ENCODE results near the gene NHS. TPM values are rescaled to one million over a fixed set of nuclear protein-coding genes. Genes with fewer than 3 reads are reported as not detected.

NHS gene
- 11.4 TPM for total RNA-seq
- long read RNA-seq, partial matches to known transcripts = 0 of 15 reads
- long read RNA-seq, other reads (novel, unspliced or antisense) = 15 of 15 reads

GRCh38 chrX:17374619-17375366, at the start of gene NHS:
Gene NHS (plus strand): TSS chrX:17375200. CDS start chrX:17375758, 558 bp downstream.
- DNase-seq (ENCODE audit: low spot score) = no peak

GRCh38 chrX:17328837-17329236, 46.2 kb upstream of the NHS start:
- no peak for DNase-seq (ENCODE audit: low spot score)

DNA sequence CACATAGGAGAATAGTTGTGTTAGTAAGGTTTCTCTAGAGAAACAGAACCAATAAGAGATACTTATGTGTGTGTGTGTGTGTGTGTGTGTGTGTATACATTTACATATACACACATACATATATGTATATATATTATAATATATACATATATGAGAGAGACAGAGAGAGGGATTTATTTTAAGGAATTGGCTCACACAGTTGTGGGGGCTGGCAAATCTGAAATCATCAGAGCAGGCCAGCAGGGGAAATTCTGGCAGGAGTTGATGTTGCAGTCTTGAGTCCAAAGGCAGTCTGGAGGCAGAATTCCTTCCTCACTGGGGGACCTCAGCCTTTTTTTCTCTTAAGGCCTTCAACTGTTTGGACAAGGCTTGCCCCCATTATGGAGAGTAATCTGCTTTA, 38.6 kb upstream of the NHS start:
- no peak for DNase-seq (ENCODE audit: low spot score)

GRCh38 chrX:17355976-17356375, 19.0 kb upstream of the NHS start:
- DNase-seq (ENCODE audit: low spot score) = no peak

GRCh38 chrX:17359500-17359899, 15.5 kb upstream of the NHS start:
- no peak for DNase-seq (ENCODE audit: low spot score)

DNA sequence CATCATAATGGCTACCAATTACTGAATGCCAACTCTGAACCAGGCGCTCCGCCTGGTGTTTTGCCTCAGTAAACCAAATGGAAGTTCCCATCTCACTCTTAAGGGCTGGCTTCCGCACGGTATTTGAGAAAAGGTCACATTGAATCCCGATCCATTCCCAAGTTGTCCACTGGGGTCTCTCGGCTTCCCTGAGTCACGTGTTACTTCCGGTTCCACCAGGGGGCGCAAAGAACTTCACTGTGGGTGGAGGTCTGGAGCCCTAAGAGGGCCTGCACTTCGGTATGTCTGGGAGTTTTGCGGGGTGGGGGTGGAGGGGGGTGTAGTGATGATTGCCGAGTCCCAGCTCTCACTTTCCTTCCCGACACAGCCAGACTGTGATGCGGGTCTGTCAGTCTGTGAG, 13.4 kb upstream of the NHS start:
- DNase-seq (ENCODE audit: low spot score) = no peak

GRCh38 chrX:17368002-17368401, 7.0 kb upstream of the NHS start:
- DNase-seq (ENCODE audit: low spot score) = no peak

DNA sequence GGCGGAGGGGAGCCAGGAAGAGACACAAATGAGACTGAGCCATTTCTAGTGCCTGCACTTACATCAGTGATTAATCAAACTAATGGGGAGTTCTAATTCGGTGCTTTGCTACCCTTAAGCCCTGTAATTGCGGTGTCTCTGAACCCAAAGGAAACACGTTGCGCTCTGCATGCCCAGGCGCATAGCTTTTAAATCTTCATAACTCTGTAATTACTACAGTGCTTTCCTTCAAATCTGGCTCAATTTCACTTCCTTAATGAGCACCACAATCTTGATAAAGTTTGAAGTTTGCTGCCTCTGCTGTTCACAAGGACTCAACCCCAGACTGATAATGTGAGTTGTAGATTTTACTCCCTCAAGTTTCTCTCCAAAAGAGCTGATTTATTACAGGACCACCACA, 5.7 kb upstream of the NHS start:
- DNase-seq (ENCODE audit: low spot score) = no peak

- DNase-seq (ENCODE audit: low spot score) = no peak
Observed at GRCh38 chrX:17370191-17370590, 4.8 kb upstream of the NHS start.

GRCh38 chrX:17372052-17372451, 2.9 kb upstream of the NHS start:
- no peak for DNase-seq (ENCODE audit: low spot score)

- no peak for DNase-seq (ENCODE audit: low spot score)
Observed at GRCh38 chrX:17373337-17373736, 1.7 kb upstream of the NHS start.

DNA sequence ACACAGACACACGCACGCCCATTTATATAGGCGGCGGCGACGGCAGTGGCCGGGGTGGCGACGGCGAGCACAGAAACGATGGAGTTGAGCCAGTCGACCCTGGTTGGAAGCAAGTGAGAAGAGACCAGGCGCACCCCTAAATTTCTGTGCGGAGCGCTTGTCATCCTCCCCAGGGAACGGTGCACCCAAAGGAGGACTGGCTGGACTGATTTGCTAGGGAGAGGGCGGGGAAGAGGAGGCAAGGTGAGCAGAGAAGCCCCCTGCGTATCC, 302 bp downstream of the NHS start:
- DNase-seq (ENCODE audit: low spot score) = no peak

DNA sequence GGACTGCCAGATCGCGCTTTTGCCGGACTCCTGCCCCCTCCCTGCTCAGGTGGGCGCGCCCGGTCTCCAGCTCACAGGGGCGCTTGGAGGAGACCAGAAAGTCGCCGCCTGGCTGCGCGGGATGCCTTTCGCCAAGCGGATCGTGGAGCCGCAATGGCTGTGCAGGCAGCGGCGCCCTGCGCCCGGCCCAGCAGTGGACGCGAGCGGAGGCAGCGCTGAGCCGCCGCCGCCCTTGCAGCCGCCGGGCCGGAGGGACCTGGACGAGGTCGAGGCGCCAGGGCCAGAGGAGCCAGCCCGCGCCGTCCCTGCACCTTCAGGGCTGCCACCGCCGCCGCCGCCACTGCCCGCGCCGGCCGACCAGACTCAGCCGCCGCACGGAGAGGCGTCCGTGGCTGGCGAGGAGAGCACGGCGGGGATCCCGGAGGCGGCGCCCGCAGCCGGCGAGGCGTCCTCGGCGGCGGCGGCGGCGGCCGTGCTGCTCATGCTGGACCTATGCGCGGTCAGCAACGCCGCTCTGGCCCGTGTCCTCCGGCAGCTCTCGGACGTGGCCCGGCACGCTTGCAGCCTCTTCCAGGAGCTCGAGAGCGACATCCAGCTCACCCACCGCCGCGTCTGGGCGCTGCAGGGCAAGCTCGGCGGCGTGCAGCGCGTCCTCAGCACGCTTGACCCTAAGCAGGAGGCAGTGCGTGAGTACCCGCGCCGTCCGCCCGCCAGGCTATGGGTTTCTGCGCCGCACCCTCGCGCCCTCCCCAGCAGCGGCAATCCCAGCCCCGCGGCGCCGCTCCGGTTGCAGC, 834 bp downstream of the NHS start:
- no peak for DNase-seq (ENCODE audit: low spot score)

- no peak for DNase-seq (ENCODE audit: low spot score)
Observed at GRCh38 chrX:17376431-17377077, 1.6 kb downstream of the NHS start.

DNA sequence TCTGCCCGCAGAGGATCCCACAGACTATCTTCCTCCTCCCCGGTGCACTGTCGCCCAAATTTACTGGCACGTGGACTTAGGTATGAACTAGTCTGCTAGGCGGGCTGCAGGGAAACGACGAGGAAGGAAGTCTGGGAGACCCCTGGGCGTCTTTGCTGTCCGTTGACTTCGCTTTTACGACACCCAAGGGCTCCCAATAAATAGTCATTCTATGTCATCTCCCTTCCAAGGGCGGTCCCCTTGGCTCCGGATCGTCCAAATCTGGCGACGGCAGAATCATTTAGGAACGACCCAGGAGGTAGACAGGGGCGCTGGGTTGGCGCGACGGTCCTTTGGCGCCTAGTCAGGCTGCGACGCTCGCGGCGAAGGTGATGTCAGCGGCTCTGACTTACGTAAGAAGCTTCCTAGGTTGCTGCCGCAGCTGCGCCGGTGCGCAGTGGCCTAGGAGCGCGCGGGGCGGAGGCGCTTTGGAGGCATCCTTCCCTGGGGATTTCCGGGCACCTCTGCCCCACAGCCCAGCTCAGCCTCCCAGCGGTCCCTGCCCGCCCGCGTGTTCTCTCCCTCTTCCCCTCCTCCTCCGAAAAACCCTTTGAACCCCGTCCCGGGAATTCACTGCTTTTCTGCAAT, 2.2 kb downstream of the NHS start:
- no peak for DNase-seq (ENCODE audit: low spot score)

- DNase-seq (ENCODE audit: low spot score) = no peak
Observed at GRCh38 chrX:17377795-17378194, 2.8 kb downstream of the NHS start.

DNA sequence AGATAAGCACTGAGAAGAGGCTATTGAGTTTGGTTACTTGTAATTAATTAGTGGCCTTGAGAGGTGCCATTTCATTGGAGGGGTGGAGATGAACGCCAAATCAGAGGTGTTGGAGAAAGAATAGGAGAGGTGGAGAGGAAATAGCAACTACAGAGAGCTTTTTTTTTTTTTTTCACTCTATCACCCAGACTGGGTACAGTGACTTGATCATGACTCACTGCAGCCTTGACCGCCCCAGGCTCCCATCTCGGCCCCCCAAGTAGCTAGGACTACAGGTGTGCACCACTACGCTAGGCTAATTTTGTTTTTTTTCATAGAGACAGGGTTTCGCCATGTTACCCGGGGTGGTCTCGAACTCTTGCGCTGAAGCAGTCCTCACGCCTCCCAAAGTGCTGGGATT, 5.2 kb downstream of the NHS start:
- DNase-seq (ENCODE audit: low spot score) = no peak

GRCh38 chrX:17390419-17390850, 15.4 kb downstream of the NHS start:
- no peak for DNase-seq (ENCODE audit: low spot score)

- no peak for DNase-seq (ENCODE audit: low spot score)
Observed at GRCh38 chrX:17395154-17395553, 20.2 kb downstream of the NHS start.

DNA sequence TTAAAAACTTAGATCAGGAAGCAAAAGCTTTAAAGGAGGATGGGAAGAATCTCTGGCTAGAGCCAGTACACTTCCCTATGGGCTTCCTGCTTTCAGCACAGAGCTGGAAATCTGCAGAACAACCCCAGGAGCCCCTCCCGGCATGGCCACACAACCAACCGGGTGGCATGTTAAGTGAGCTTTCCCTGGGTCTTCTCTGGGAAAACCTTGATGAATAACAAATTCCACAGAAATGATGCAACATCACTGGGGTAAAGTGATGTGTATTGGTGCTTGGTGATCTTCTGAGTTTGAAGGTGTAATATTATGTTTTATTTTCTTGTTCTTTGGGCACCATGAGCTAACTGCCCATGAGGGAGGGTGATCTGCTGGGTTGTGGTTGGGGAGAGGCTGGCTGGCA, 22.1 kb downstream of the NHS start:
- DNase-seq (ENCODE audit: low spot score) = no peak

DNA sequence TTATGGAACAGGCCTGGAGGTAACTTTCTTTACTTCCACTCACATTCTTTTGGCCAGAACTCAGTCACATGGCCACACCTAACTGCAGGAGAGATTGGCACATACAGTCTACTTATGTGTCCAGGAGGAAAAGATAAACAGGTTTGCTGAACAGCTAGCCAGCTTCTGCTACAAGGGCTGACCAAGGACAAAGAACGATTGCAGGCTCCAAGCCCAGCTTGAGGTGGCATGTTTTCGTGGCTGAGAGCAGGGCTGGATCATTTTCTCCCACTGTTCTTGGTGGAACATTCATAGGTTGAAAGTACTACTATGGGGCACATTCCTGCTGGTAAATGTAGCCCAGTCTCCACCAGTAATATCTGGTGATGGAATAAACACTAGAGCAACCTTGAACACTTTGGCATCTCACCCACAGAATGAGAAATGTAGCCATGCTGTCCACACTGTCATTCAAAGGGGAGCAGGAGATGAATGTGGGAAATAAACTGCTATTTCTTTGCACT, 28.2 kb downstream of the NHS start:
- DNase-seq (ENCODE audit: low spot score) = no peak

- DNase-seq (ENCODE audit: low spot score) = no peak
Observed at GRCh38 chrX:17403972-17404371, 29.0 kb downstream of the NHS start.

Measured in mesenteric fat pad (tissue), 1 donor.